ENCODE data around the gene PRKACA.
"Not testable (repeated sequence)": the region's sequence is repeated elsewhere in the genome, so short reads cannot be mapped to it uniquely, and the experiment has no call there.

Gene PRKACA

DNA sequence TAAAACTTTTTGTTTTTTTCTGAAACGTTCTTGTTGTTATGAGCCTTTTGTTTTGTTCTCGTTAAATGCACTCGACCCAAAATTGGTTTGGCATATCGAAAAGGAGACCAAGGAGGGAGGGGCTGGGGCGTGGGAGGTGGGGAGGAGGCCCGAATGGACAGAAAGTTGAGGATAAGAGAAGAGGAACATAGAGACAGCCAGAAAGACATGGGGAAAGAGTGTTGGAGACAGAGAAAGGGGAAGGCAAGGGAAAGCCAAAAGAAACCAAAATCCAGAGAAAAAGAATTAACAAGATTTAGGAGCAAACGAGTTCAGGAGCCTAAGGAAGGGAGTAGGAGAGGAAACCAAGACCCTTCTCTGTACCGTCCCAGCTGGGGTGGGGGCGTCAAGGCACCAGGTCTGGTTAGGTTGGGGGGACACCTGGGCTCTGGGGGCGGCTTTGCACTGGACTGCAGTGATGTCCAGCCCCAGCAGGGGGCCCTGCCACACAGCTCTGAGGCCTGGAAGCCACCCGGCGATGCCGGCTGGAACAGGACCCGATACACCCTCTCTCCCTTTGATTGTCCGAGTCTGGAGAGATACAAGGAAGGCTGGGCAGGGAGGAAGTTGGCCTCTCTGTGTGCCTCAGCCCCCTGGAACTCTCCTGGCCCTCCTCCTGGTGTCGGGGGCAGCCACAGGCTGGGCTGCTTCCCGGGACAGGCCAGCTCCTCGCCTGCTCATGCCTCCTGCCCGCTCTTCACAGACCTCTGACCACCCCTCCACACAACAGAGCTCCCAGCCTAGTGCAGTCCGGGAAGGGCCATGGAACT lies 30.4 kb upstream of the PRKACA start:
- peak; percentile 53 for DNase-seq

- DNase-seq, result peak; percentile 80
These were observed 29.2 kb upstream of the PRKACA start for GRCh38 chr19:14146789-14147216.

GRCh38 chr19:14146169-14146568 lies 28.6 kb upstream of the PRKACA start:
- DNase-seq, result not testable (repeated sequence)

GRCh38 chr19:14145381-14145780 lies 27.8 kb upstream of the PRKACA start:
- DNase-seq, result no peak

- no peak for DNase-seq
These were observed 25.0 kb upstream of the PRKACA start for GRCh38 chr19:14142262-14143190.

DNA sequence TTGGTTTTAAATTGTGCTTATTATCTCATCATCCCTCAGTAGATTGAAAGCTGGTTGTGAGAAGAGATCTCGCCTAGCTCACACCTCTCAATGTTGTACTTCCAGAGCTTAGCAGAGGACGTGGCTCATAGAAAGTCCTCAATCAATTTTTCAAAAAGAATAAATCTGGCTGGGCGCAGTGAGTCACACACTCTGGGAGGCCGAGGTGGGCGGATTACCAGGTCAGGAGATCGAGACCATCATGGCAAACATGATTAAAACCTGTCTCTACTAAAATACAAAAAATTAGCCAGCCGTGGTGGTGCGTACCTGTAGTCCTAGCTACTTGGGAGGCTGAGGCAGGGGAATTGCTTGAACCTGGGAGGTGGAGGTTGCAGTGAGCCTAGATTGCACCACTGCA lies 23.5 kb upstream of the PRKACA start:
- DNase-seq, result no peak

DNA sequence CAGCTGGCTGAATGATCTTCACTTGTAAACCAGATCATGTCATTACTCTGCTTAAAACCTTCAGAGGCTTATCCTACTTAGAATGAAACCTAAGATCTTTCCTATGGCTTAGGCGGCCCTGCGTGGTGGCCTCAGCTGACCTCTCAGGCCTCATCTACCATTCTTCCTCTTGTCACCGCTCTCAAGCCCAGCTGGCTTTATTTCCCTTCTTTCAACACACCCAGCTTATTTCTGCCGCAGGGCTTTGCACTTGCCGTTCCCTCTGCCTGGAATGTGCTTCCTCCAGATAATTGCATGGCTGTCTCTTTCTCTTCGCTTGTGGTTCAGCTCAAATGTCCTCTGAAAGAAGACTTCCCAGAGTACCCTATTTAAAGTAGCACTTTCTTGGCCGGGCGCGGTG lies 22.4 kb upstream of the PRKACA start:
- peak; percentile 86 for DNase-seq

DNA sequence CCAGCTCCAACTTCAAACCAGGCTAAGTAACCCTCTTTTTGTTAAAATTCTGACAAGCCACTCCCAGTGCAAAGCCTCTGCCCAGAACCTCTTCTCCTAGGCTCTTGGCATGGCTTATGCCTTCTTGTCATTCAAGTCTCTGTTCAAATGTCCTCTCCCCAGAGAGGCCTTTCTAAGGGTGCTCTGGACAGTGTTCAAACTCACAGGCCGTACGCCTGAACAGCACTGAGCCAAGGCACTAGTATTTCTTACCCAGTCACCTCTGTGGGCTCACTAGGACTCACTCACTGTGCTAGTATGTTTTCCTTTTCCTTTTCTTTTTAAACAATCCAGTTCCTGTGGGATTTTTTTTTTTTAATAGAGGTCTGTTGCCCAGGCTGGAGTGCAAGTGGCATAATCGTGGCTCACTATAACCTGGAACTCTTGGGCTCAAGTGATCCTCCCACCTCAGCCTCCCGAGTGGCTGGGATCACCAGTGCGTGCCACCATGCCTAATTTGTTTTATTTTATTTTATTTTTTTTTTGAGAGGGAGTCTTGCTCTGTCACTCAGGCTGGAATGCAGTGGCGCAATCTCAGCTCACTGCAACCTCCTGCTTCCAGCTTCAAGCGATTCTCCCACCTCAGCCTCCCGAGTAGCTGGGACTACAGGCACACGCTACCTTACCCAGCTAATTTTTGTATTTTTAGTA lies 21.2 kb upstream of the PRKACA start:
- DNase-seq, result no peak

- peak; percentile 100 for DNase-seq
These were observed 19.1 kb upstream of the PRKACA start, which contains the start of gene ASF1B for GRCh38 chr19:14136509-14137281. ASF1B (minus strand) TSS chr19:14136589; CDS start chr19:14136456, 133 bp downstream.

DNA sequence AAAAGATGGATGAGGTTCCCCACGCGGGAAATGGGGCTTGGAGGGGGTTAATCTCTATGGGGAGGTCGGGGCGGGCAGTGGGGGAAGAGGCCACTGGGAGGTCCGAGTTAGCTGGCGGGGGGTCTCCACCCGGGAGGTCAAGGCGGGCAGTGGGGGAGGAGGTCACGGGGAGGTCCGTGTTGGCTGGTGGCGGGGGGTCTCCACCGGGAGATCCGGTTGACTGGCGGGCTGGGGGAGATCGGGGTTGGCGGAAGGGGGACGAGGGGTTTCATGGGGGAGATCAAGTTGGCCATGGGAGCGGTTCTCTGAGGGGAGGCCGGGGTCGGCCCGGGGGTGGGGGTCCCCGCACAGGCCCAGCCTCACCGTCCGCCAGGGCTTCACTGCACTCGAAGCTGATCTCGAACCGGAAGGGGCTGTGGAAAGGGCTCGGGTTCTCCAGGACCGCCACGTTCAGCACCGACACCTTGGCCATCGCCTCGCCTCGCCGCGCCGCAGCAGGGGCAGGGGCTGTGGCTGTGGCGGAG lies 18.5 kb upstream of the PRKACA start:
- DNase-seq, result no peak

DNA sequence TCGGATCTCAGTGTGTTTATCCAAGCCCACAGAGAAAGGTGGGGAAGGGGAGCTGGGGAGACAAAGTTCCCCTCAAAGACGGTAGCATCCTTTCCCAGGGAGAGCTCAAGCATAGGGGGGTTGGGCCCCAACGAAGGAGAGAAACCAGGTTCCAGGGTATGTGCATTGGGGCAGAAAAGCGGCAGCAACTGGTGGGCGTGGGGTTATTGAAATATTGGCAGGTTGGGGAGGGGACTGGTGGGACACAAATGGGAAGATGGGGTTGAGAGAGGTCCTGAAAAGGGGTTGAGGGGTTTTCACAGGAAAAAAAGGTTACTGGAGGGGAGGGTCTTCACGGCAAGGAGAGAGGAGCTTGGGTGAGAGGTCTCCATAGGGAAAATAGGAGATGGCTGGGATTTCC lies 17.8 kb upstream of the PRKACA start:
- no peak for DNase-seq

DNA sequence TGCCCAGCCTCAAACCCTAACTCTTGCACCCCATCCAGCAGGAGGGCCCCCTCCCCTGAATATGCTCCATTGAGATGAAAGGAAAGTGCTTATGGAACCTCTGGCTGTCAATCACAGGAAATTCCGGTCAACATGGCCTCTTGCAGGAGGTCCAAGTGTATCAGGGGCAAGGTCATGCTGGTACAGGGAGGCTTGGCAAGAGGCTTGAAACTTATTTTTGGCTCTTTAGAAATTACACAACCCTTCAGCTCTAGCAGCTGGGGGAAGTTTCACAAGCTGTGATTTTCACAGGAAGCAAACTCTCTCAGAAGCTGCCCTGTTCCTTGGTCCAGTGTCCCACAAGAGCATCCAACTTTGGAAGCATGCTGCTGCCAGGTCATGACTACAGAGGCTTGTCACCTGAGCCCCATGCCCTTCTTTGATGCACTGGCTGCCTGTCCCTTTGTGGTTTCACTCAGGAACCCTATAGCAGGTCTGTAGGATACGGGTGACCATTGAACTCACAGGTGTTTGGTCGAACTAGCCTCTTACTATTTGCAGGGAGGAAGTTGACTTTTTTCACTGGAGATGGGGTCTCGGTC lies 10.5 kb upstream of the PRKACA start:
- peak; percentile 89 for DNase-seq

DNA sequence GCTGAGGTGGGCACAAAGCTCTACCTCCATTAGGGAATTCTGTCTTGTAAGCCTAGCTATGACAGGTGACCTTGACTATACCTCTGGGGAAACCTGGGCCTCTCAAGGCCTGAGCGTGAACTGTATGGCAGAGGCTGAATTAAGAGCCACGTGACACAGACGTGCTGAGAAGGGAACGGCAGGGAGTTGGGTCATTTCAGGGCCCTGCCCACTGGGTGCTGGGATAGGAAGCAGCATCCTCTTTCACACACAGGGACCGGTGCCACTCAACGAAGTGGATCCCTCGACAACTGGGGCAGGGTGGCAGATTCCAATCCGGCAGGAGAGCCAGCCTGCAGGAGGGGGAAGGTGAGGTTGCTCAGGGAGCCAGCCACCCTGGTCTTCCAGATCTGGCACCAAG lies 9.6 kb upstream of the PRKACA start:
- peak; percentile 81 for DNase-seq

- DNase-seq, result no peak
These were observed 5.4 kb upstream of the PRKACA start for GRCh38 chr19:14122924-14123323.

GRCh38 chr19:14120497-14120780 lies 2.9 kb upstream of the PRKACA start:
- no peak for DNase-seq

GRCh38 chr19:14119644-14120496 lies 2.3 kb upstream of the PRKACA start:
- no peak for DNase-seq

DNA sequence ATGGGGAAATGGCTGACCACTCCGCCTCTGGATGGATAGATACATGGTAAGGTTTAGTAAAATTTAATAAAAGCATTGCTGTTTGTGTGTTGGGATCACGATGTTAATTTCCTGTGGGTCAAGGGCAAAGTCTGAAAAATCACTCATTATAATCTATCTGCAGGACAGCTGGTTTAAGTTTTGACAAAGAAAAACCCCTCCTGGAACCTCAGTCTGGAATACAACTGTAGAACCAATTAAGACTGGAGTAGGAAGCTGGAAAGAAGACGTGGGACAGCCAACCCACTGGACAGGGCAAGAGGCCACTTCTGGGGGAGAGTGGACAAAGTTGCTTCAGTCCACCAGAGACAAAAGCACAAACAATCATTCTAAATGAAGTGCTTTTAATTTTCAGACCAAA lies 1.6 kb upstream of the PRKACA start:
- no peak for DNase-seq

DNA sequence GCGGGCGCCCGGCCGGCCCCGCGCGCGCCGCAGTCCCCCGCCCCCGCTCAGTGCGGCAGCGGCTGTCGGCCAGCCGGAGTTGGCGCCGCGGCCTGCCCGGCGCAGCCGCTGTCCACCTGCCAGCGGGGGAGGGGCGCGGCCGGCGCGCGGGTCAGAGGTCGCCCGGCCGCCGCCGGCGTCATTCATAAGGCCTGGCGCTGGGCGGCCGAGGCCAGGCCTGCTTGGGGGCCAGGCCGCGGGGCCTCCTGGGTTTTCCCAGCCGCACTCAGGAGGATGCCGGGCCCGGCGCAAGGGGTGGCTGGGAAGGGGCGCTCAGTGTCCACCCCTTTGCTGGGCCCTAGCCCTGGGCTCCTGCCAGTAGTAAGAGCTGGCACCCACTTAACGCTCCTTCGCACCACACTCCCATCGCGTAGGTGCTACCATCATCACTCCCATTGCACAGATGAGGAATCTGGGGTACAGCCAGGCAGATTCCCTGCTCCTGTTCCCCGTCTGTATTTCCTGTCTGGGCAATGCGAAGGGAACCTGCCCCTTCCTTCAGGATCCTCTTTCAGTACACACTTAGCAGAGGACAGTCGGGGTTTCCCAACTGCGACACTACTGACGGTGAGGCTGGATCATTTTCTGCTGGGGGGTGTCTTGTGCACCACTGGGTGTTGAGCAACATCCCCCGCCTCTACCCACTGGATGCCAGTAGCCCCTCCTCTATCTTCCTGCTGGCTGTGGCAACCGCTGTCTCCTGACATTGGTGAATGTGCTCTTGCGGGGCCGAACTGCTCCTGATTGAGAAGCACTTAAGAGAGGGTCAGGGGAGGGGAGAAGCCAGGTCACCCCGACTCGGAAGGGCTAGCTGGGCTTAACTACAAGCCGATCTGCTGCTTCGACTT lies 846 bp upstream of the PRKACA start:
- DNase-seq, result peak; percentile 96

DNA sequence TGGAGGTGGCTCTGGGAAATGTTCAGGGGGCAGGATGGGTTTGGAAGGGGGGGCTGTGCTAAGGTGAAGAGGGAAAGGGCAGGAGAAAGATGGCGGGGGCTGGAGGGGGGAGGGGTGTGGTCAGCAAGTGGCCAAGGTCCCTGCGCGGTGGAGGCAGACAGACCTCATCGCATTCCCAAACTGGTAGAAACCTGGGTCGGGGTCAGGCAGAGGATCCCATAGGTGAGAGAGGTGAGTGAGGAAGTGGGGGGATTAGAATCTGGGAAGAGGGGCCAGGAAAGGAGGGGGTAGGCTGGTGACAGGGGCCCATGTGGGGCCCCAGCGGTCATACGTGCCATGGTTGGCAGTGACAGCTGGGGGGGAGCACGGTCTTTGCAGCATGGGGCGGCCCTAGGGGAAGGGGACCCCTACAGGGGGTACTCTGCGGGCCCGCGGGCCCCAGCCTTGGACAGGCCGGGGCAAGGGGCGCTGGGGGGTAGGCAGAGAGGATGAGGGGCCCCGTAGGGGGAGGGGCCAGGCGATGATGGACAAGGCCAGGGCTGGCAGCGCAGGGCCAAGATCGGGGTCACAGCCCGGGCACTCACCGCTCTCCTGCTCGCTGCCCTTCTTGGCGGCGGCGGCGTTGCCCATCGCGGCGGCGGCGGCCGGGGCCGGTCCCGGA lies 514 bp downstream of the PRKACA start:
- no peak for DNase-seq

All from inflammatory macrophage treated with lipopolysaccharide for 4 hours (primary cell).